HepG2 (cell line): ENCODE data around the gene FIZ1. TPM values are rescaled to one million over a fixed set of nuclear protein-coding genes. Genes with fewer than 3 reads are reported as not detected.
"Not testable (repeated sequence)": the region's sequence is repeated elsewhere in the genome, so short reads cannot be mapped to it uniquely, and the experiment has no call there.

Source experiments
- ATAC-seq: fragments of 200-7000 bp; cut with Tn5 transposase; 3 replicates; pipeline ENCODE4 v1.9.1; 2020; ENCODE audit warnings: mild to moderate bottlenecking, moderate library complexity
- BruUV-seq: library from RNA; stranded (reverse); fragments of 400-500 nt; replicated peaks from 2 replicates; lab custom pipeline; 2021; lab: Mats Ljungman, UMichigan
- CTCF ChIA-PET: fragments of 300-600 bp; formaldehyde crosslinking; extraction: SDS; loops from one replicate; lab custom pipeline; 2021; ENCODE audit warnings: low total read pairs, inconsistent platforms, low intra/inter-chr PET ratio; lab: Yijun Ruan, JAX
- POLR2A ChIA-PET: fragments of 350-600 bp; sonication (Branson Sonifier 250); formaldehyde crosslinking; loops from one replicate; lab custom pipeline; 2020; ENCODE audit warnings: antibody characterized with exemption, inconsistent platforms; lab: Yijun Ruan, JAX
- DNase-seq: peaks from one replicate; pipeline ENCODE4 v3.0.0-alpha.2; 2015; ENCODE audit warnings: low spot score
- FAIRE-seq: peaks from 3 replicates; lab custom pipeline; 2011; peaks lifted over from hg19 to GRCh38; lab: Jason Lieb, UNC
- H2AFZ ChIP-seq: one replicate; pipeline ENCODE4 v1.6.1; 2011; ENCODE audit warnings: low read length, inconsistent platforms
- H3K27ac ChIP-seq: fragments of 300-600 bp; 3 replicates; pipeline ENCODE4 v1.8.0; 2011; ENCODE audit warnings: mixed run types, mild to moderate bottlenecking, mixed read lengths, low read length, inconsistent platforms; ENCODE audit not compliant: insufficient read depth; ENCODE audit errors: extremely low read length
- H3K27me3 ChIP-seq, 2 experiments: fragments of 200-600 bp in 1 of 2; 2 replicates in 1 of 2; 3 replicates in 1 of 2; pipeline versions ENCODE4 v1.6.0 to v1.8.0; 2011; ENCODE audit warnings: low read length in 2 of 2, mild to moderate bottlenecking in 2 of 2, moderate library complexity in 2 of 2, inconsistent platforms in 1 of 2; ENCODE audit not compliant: insufficient read depth in 2 of 2, control insufficient read depth in 1 of 2
- H3K36me3 ChIP-seq, 2 experiments: fragments of 200-600 bp in 1 of 2; replicated peaks in 1 of 2; 2 replicates in 1 of 2; 3 replicates in 1 of 2; pipeline versions ENCODE4 v1.5.1 to v1.8.0; 2011; ENCODE audit warnings: low read length in 2 of 2, inconsistent platforms in 1 of 2; ENCODE audit not compliant: insufficient read depth in 2 of 2, control insufficient read depth in 1 of 2
- H3K4me1 ChIP-seq: 2 replicates; pipeline ENCODE4 v1.5.1; 2012; ENCODE audit warnings: low read length, inconsistent platforms; ENCODE audit not compliant: insufficient read depth
- H3K4me2 ChIP-seq: 2 replicates; pipeline ENCODE4 v1.6.0; 2011; ENCODE audit warnings: low read depth, low read length, inconsistent platforms
- H3K4me3 ChIP-seq, 3 experiments: fragments of 200-600 bp in 1 of 3; sonication (generic), shearing (Covaris generic) in 1 of 3; replicated peaks in 1 of 3; 2 replicates each; pipeline ENCODE4 v1.5.1; 2011 to 2016; ENCODE audit warnings: low read length in 3 of 3, inconsistent platforms in 2 of 3, low read depth in 2 of 3, mild to moderate bottlenecking in 2 of 3, control low read depth in 1 of 3, mixed read lengths in 1 of 3; ENCODE audit not compliant: insufficient read depth in 1 of 3
- H3K79me2 ChIP-seq: one replicate; pipeline ENCODE4 v1.6.1; 2011; ENCODE audit warnings: low read length, inconsistent platforms; ENCODE audit not compliant: insufficient read depth
- H3K9ac ChIP-seq: 2 replicates; pipeline ENCODE4 v1.6.0; 2011; ENCODE audit warnings: mild to moderate bottlenecking, low read depth, low read length, inconsistent platforms; ENCODE audit not compliant: insufficient read depth
- H3K9me3 ChIP-seq: 2 replicates; pipeline ENCODE4 v1.5.1; 2012; ENCODE audit warnings: mild to moderate bottlenecking, low read length
- H4K20me1 ChIP-seq: 2 replicates; pipeline ENCODE4 v1.6.0; 2011; ENCODE audit warnings: inconsistent platforms, mild to moderate bottlenecking, low read length, moderate library complexity; ENCODE audit not compliant: insufficient read depth
- CEBPB ChIP-seq: IDR thresholded peaks from 2 replicates; pipeline ENCODE4 v1.6.1; 2011; ENCODE audit warnings: low read depth, low read length, improper control_type of control experiment, borderline replicate concordance
- CEBPG ChIP-seq: IDR thresholded peaks from 2 replicates; pipeline ENCODE4 v1.6.1; 2016
- EZH2 ChIP-seq: conservative IDR thresholded peaks from 2 replicates; pipeline ENCODE4 v1.6.1; 2012; ENCODE audit warnings: mild to moderate bottlenecking, low read depth, low read length, moderate library complexity
- HNF1A ChIP-seq, 2 experiments: sonication (generic) in 1 of 2; formaldehyde crosslinking in 1 of 2; IDR thresholded peaks; 2 replicates each; pipeline versions ENCODE4 v1.4.0 to v1.6.1; 2016 to 2020; ENCODE audit warnings: borderline replicate concordance in 1 of 2, low read depth in 1 of 2, mild to moderate bottlenecking in 1 of 2, missing genetic modification reagents in 1 of 2
- IRF2 ChIP-seq: IDR thresholded peaks from 2 replicates; pipeline ENCODE4 v1.6.1; 2018; ENCODE audit warnings: missing genetic modification reagents, missing compliant biosample characterization
- MED13 ChIP-seq: sonication (generic); formaldehyde crosslinking; IDR thresholded peaks from 2 replicates; pipeline ENCODE4 v1.5.0; 2020; ENCODE audit warnings: missing genetic modification reagents
- ZNF614 ChIP-seq: IDR thresholded peaks from 2 replicates; pipeline ENCODE4 v1.6.1; 2018; ENCODE audit warnings: missing biosample characterization, missing genetic modification reagents, inconsistent platforms, borderline replicate concordance
- WGBS: methylation state at CpG from one replicate; pipeline ENCODE4 v1.1.6; 2017; ENCODE audit warnings: low lambda C conversion rate; 5-methylcytosine and 5-hydroxymethylcytosine counted together
- in situ Hi-C: cut with HindIII; loops from 2 replicates; pipeline ENCODE4 v1.10.0; 2017; ENCODE audit warnings: low pct_unique_long_range_greater_than_20kb; ENCODE audit not compliant: extremely low pct_ligation_motif_present
- intact Hi-C: fragments of 100-400 bp; cut with micrococcal nuclease; formaldehyde crosslinking; loops from one replicate; pipeline ENCODE4 v1.10.0; 2022; ENCODE audit not compliant: unreplicated experiment
- polyA plus RNA-seq, 8 experiments: library from polyadenylated mRNA; depleted of rRNA in 3 of 8; stranded (reverse) in 7 of 8; unstranded in 1 of 8; fragments of >200 nt; fragmentation: Illumina TruSeq in 4 of 8; extraction: Trizol in 4 of 8; gene quantifications; 2 replicates each; pipeline versions ENCODE4 v1.2.1 to v1.2.3, GENCODE V29; 2011 to 2016; ENCODE audit warnings: low read depth in 4 of 8, missing spikeins in 1 of 8, mixed read lengths in 1 of 8; ENCODE audit not compliant: insufficient read depth in 1 of 8
- total RNA-seq, 5 experiments: library from RNA; depleted of rRNA; stranded (reverse); fragments of >200 nt; fragmentation: Illumina TruSeq; extraction: Trizol; gene quantifications; 2 replicates each; pipeline ENCODE4 v1.2.3, GENCODE V29; 2016; ENCODE audit warnings: low read depth in 1 of 5

FIZ1 gene
- total and polyA plus RNA-seq, 2 of the 13 experiments (the other 11 are each of a cell fraction or from before 2014, with no cell fraction given) = 3.6 to 5.9 TPM

- TF ChIP-seq HNF1A (IDR thresholded peaks at IDR 0.05; ENCODE audit: low read depth) (no peak), HNF1A (CRISPR knock-in tag; IDR thresholded peaks at IDR 0.05; ENCODE audit: borderline replicate concordance) (no peak), EZH2 (no peak), MED13 (CRISPR knock-in tag) (no peak), ZNF614 (CRISPR knock-in tag) (no peak), IRF2 (CRISPR knock-in tag) (no peak)
Measured at GRCh38 chr19:55584871-55585270, 14.4 kb downstream of the FIZ1 start (continued).

GRCh38 chr19:55583897-55584296 lies 15.4 kb downstream of the FIZ1 start:
- H3K9me3 ChIP-seq, H3K4me2 ChIP-seq, H3K79me2 ChIP-seq, H3K27ac ChIP-seq, H3K4me3 ChIP-seq, H3K27me3 ChIP-seq, CTCF ChIA-PET, DNase-seq, in situ Hi-C loops, H3K36me3 ChIP-seq, H3K9ac ChIP-seq, H4K20me1 ChIP-seq, FAIRE-seq, BruUV-seq, H2AFZ ChIP-seq, ATAC-seq: not testable (repeated sequence)
- peaks cover 51% of the 10 kb centered on the region for H3K4me1 ChIP-seq
- 26% methylated on average over 8 of the region's 8 CpGs for WGBS
- POLR2A ChIA-PET = interaction anchor here (1.1 to 5.3 kb wide), 3 partner anchors 16 to 34 kb away, joined by 3 to 66 read pairs (median 4); partner anchors contain the start of genes FIZ1 and ZNF524
- TF ChIP-seq CEBPG (peak; percentile 60; the same call in 1 of the 2 replicates), CEBPB (peak; percentile 60)
- intact Hi-C loops = loop anchor here (10.0 kb wide), 2 partner anchors 51 to 69 kb away; no protein-coding TSS in a partner anchor
